Psoas muscle (tissue), 8 donors: ENCODE results near the gene SLC26A1. TPM values are rescaled to one million over a fixed set of nuclear protein-coding genes. Genes with fewer than 3 reads are reported as not detected.

Experiments
- ATAC-seq, 4 donors: fragments of 200-7000 bp; cut with Tn5 transposase; one replicate each; pipeline ENCODE4 v1.9.1; 2020; ENCODE audit warnings: moderate library complexity in 3 of 4, mild to moderate bottlenecking in 2 of 4
- DNase-seq, 2 donors: peaks; one replicate each; pipeline ENCODE4 v3.0.0-alpha.2; 2020
- H3K27ac ChIP-seq: fragments of 200-600 bp; one replicate; pipeline ENCODE4 v1.8.0; 2022
- H3K27me3 ChIP-seq, 3 donors: fragments of 200-600 bp in 1 of 3; one replicate each; pipeline versions ENCODE4 v1.6.1 to v1.8.0; 2013 to 2022; ENCODE audit warnings: low read length in 2 of 3, mild to moderate bottlenecking in 2 of 3, moderate library complexity in 1 of 3; ENCODE audit not compliant: insufficient read depth in 3 of 3
- H3K36me3 ChIP-seq, 2 donors: fragments of 200-600 bp in 1 of 2; one replicate each; pipeline versions ENCODE4 v1.6.1 to v1.8.0; 2013 to 2022; ENCODE audit warnings: low read depth in 1 of 2, mild to moderate bottlenecking in 1 of 2, moderate library complexity in 1 of 2; ENCODE audit not compliant: insufficient read depth in 1 of 2
- H3K4me1 ChIP-seq: fragments of 200-600 bp; one replicate; pipeline ENCODE4 v1.8.0; 2022
- H3K4me3 ChIP-seq: fragments of 200-600 bp; one replicate; pipeline ENCODE4 v1.8.0; 2022; ENCODE audit warnings: mild to moderate bottlenecking
- H3K9me3 ChIP-seq: fragments of 200-600 bp; one replicate; pipeline ENCODE4 v1.8.0; 2022
- WGBS, 3 donors: extraction: QIAGEN DNeasy Blood & Tissue Kit; methylation state at CpG; one replicate each; pipeline versions ENCODE4 v1.1.6 to v1.1.7; 2013; 5-methylcytosine and 5-hydroxymethylcytosine counted together
- intact Hi-C, 2 donors: fragments of 100-400 bp; cut with DNase I; formaldehyde crosslinking; loops; one replicate each; pipeline versions ENCODE4 v1.11.0 to v1.14.2; 2022
- polyA plus RNA-seq, 3 donors: library from polyadenylated mRNA; stranded (reverse); fragments of 200-250 nt; gene quantifications; one replicate each; pipeline ENCODE4 v1.2.3, GENCODE V29; 2013
- total RNA-seq, 4 donors: library from RNA; stranded (reverse); fragmentation: NEBNext Ultra II Directional in 2 of 4; extraction: Animal tissue kit (Norgen Biotek cat#: 25700) in 2 of 4; gene quantifications; one replicate each; pipeline versions ENCODE4 v1.2.1 to v1.2.4, GENCODE V29; 2021 to 2023
- TF ChIP-seq, protein P1 (sequence below): fragments of 200-600 bp; IDR thresholded peaks from one replicate; pipeline ENCODE4 v1.8.0; 2022; ENCODE audit warnings: antibody characterized with exemption
- donor health status: healthy with polysubstance abuse.
- donor health status: DM: no; HTN: no; CAD: no; lungs with moderate emphysema.
- donor health status: Bipolar disorder and iron deficiency.
- donor health status: healthy.
- donor health status: DM: yes; HTN: yes; CAD: no.
- donor health status: DM: no; HTN: no; CAD: no.
- donor health status: DM: no; HTN: no; CAD: no.
- donor health status: DM: yes; HTN: yes; CAD: no.

Gene SLC26A1
- total and polyA plus RNA-seq, 7 donors, result 0.06 to 0.36 (median 0.15) TPM; not detected in 3

GRCh38 chr4:973431-974397, 19.5 kb downstream of the SLC26A1 start, which contains the start of gene DGKQ:
Gene DGKQ (minus strand): TSS chr4:973569. CDS start chr4:973482, 87 bp downstream.
- no peaks in the 10 kb centered on the region for H3K9me3 ChIP-seq
- intact Hi-C loops, result loop anchor here in 1 of 2 donors (5.0 kb wide), 1 partner anchor 41 kb away; the partner anchor contains the start of genes GAK and TMEM175
- peak; percentile 99 for ATAC-seq
- no peak within 1 kb of the TSS for H3K27ac ChIP-seq
- no peaks in the 10 kb centered on the region for H3K36me3 ChIP-seq
- H3K27me3 ChIP-seq, result peaks cover 0 to 3% (median 2%) of the 10 kb centered on the region in 3 donors
- H3K4me1 ChIP-seq, result peaks cover 18% of the 10 kb centered on the region
- DNase-seq, result peak; percentile 88 to 93
- WGBS, 3 donors, result 21 to 38% (median 28%) methylated on average over 63 to 123 of the region's 123 CpGs
- TF ChIP-seq, protein P1, sequence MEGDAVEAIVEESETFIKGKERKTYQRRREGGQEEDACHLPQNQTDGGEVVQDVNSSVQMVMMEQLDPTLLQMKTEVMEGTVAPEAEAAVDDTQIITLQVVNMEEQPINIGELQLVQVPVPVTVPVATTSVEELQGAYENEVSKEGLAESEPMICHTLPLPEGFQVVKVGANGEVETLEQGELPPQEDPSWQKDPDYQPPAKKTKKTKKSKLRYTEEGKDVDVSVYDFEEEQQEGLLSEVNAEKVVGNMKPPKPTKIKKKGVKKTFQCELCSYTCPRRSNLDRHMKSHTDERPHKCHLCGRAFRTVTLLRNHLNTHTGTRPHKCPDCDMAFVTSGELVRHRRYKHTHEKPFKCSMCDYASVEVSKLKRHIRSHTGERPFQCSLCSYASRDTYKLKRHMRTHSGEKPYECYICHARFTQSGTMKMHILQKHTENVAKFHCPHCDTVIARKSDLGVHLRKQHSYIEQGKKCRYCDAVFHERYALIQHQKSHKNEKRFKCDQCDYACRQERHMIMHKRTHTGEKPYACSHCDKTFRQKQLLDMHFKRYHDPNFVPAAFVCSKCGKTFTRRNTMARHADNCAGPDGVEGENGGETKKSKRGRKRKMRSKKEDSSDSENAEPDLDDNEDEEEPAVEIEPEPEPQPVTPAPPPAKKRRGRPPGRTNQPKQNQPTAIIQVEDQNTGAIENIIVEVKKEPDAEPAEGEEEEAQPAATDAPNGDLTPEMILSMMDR, result no peak
- H3K4me3 ChIP-seq, result peak within 1 kb of the TSS; percentile 83

DNA sequence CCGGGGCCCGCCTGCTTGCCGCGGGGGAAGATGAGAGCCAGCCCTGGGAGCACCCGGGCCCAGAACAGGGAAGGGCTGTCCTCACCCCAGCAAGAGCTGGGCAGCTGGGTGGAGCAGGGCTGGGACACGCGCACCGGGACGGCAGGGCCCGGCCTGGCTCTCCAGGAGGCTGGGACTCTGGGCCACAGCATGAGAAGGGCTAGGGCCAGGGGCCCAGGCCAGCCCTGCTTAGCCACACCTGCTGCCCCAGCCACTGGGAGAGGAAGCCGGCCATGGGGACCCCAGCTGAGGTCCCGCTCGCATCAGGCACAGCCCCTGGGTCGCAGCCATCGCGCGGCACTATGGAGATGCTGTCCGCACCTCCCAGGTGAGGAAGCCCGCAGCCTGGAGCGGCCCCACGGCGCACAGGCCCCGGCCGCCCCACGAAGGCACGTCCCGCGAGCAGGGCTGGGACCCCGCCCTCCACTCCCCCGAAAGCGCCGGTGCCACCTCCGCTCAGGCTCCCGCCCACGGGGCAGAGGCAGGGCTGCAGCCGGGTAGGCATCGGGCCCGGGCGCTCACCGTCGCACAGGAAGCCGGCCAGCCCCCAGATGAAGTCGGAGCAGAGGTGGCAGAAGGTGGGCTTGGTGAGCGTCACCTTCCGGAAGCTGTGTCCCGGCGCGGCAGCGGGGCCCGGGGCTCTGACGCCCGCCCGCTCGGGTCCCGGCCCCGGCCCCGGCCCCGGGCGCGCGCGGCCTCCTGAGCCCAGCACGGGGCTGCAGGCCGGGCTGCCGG, 20.4 kb downstream of the SLC26A1 start:
- WGBS, 3 donors, result 0 to 1% (median 0%) methylated on average over 34 to 65 of the region's 65 CpGs
- Histone ChIP-seq H3K9me3 (no peaks in the 10 kb centered on the region), H3K27ac (no peak overlapping the region), H3K4me1 (peaks cover 18% of the 10 kb centered on the region), H3K36me3 (no peaks in the 10 kb centered on the region), H3K27me3 (peaks cover 0 to 8% (median 2%) of the 10 kb centered on the region in 3 donors), H3K4me3 (peak overlapping the region; percentile 83)
- TF ChIP-seq, protein P1, result no peak
- DNase-seq (peak in 1 of 2 donors; percentile 55), ATAC-seq (peak; percentile 1 to 29 (median 12))
- intact Hi-C loops, result loop anchor here in 1 of 2 donors (5.0 kb wide), 1 partner anchor 41 kb away; the partner anchor contains the start of genes GAK and TMEM175

DNA sequence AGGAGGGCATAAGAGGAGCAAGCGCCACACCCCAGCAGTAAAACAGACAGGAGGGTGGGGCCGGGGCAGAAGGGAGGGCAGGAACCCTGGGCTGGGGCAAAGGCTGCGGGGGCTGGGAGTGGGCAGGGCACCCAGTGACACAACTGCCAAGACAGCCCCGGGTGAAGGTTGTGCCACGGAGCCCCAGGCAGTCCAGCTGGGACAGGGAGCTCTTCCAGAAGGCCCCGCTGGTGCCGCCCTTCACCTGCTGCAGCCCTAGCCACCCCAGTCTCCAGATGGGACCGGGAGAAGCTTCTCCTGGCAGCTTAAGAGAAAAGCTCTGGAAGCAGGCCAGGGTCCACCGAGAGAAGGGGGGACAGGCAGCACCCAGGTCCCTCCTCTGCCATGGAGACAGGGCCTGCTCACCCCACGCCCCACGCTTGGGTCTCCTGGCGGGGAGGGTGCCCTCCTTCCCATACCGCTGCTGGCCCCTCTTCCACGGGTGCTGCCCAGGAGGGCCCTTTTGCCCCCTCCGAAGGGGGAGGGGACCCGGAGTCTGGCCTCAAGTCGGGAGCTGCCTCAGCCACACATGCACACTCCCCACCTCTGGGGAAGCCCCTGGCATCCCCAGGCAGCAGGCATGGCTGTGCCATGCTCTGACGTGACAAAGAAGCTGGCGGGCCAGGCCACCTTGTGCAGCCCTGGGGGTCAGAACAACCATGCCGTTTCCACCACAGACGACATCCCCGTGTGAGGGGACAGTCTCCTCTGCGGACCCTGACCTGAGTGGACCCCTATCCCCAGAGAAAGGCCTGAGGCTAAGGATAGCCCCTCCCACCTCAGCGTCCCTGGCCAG, 21.3 kb downstream of the SLC26A1 start:
- Histone ChIP-seq H3K27ac (no peak overlapping the region), H3K4me1 (peaks cover 18% of the 10 kb centered on the region), H3K4me3 (peak overlapping the region; percentile 83), H3K9me3 (no peaks in the 10 kb centered on the region), H3K36me3 (peaks cover 0 to under 1% of the 10 kb centered on the region in 2 donors), H3K27me3 (peaks cover 0 to 8% (median 2%) of the 10 kb centered on the region in 3 donors)
- WGBS, 3 donors, result 38 to 47% (median 42%) methylated on average over 21 to 24 of the region's 24 CpGs
- ATAC-seq (no peak), DNase-seq (peak in 1 of 2 donors; percentile 15)
- TF ChIP-seq, protein P1, result no peak
- intact Hi-C loops, result loop anchor here in 1 of 2 donors (5.0 kb wide), 1 partner anchor 40 kb away; the partner anchor contains the start of genes GAK and TMEM175
